HPDE6-E6E7 (cell line): ENCODE data around the gene DYNLT5.
A peak's percentile ranks its signal among the peaks of the same experiment; 100 is the strongest.
"Not testable (repeated sequence)": the region's sequence is repeated elsewhere in the genome, so short reads cannot be mapped to it uniquely, and the experiment has no call there.

ENCODE experiments used
- DNase-seq: peaks from one replicate; pipeline ENCODE4 v3.0.0; 2011; ENCODE audit warnings: missing footprints; ENCODE audit errors: extremely low spot score

The DYNLT5 gene, protein sequence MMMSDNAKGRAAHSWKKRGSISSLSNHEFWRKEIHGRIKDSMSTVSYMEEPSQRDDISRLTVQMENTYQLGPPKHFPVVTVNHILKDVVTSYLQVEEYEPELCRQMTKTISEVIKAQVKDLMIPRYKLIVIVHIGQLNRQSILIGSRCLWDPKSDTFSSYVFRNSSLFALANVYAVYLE

DNA sequence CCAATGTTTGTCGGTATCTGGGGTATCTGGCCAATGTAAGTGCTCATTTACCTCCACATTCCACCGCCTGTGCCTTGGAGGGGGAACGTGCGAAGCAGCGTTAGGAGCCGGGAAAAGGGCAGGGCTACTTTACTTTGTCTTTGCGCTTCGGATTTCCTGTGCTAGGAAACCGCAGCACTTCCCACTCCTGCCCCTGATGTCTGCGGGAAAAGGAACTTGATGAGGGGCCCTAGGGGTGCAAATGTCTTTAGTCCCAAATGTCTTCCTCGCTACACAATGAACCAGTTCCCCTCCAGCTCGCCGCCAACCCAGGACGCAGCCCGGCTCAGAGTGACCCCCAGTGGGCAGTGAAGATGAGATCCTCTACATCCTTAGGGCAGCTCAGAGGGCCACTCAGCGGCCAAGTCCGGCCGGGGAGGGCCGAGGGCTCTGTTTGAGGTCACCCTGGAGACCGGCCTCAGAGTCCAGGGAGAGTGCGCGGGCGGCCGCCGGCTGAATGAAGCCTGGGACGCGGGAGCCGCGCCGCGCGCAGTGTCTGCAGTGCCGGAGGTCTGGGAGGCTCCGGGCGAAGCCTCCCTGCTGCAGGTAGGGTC lies at the start of gene DYNLT5:
Gene DYNLT5, plus strand, starts transcription at position 460 of the 593 bp plus-strand sequence. CDS start 2,200 bp downstream, outside the sequence.
- no peak for DNase-seq

DNA sequence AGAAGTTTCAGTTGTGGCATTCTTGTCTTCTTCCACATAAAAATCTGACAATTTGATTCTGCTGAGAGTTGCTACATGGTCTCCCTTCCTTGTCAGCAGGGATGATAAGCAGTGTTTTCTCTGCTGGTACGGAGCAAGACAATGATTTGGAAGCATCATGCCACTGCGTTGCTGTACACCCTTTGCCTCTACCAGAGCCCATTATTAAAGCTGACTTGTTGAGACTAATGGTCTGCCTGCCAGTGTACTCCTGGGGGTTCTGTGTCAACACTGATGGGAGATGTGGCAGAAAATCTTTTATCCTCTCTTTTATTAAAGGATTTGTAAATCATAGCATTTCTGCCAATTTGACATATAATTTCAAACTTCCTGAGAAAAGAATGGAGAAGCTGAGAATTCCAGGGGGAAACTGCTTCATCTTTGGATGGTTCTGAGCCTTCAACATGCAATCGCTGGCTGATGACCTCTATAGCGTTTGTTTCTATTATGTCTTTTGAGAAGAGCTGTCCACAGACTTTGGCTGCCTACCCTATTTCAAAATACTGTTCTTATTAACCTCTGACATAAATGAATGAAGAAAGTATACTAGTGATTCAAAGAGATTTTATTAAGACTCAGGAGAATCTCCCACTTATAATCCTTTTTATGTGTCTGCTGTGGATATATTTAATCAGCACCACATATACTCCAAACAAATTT lies 47.9 kb upstream of the DYNLT5 start:
- DNase-seq: no peak

DNA sequence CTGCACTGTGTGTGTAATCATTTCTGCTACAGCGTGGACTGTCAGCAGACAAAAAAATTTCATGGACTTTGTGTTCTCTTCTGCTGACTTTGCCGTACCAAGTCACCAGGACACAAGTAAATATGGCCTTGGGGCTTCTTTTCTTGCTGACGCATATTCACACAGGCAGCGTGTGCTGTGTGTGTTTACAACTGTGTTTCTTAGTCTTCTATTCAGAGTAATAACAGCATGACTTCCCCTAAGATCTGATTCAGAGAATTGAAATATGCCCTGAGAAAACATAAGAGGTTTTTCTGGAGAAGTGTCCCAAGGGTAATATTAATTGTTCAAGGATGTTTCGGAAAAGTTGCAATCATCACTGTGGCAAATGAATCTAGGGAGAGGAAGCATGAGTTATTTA lies 47.1 kb upstream of the DYNLT5 start:
- DNase-seq: no peak

DNA sequence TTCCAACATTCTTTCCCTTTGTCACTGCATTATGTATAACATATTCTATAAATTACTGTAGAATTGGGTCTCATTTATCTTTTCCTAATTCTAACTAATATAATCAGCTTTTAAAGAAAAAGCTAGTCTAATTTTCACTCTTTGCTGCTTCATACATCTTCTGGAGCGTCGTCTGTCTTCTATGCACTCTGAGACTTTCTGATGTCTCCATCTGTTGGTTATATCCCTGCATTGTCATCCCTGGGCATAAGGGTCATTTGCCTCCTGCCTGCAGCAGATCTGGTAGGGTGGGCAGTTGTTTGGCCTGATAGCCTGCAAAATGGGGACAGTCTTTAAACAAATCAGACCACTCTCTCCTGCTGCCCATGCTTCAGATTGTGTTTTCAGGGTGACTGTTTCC lies 40.8 kb upstream of the DYNLT5 start:
- DNase-seq: no peak

DNA sequence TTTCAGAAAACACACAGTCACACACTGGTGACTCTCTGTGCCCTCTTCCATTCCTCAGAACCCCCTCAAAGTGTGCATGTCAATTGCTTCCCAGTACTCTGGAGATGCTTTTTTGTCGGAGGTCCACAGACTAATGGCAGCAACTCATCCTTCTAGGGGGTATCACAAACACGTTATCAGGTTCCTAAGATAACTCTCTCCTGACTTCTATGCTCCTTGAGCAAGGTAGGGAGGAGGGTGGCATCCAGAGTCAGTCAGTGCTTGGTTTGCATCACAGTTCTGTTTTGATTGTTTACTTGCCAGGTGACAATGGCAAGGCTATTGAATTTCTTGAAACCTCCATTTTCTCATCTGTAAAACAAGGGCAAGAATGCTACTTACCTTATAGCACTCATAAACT lies 39.4 kb upstream of the DYNLT5 start:
- no peak for DNase-seq

DNA sequence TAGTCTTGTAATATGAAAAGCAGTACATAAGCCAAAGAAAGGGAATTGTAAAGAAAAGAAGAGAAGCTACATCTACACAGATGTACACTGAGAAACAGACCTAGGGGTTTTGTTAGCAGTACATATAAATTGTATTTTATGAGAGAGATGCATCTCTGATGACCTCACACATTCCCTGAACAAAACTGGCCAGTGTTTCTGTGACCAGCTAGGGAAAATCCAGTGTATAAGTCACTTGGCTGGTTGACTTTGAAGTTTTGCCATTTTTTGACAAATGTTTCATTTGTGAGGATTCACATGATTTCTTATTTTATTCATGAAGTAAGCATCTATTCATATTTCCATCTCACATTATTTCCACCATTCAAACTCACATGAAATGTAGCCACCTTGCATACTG lies 28.3 kb upstream of the DYNLT5 start:
- no peak for DNase-seq

DNA sequence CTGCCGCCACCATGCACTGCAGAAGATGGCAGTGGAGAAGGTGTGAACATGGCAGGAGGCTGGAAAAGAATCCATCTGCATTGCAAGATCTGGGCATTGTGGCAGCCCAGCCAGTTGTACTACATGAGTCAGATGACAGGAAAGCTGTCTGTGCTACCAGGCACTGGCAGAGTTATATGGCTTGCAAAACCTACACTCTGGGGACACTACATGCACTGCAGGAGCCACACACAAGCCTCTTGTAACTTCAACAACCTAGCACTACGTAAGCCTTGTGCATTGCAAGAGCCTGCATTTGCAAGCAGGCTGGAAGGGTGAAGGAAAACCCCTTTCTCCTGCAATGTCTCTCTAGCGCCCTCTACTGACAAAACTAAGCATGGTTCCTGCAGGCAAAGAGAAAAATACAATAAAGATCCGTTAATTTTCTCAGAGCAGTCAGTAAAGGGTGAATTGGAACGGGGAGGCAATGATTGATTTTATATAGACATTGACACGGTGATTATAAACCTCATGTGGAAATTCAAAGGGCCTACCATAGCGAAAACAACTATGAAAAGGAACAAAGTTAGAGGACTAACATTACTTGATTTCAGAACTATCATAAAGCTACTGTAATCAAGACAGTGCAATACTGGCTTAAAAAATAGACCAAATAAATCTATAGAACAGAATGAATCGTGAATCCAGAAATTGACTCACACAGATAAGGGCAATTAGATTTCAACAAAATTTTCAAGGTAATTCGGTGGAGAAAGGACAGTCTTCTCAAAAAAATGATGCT lies 26.2 kb upstream of the DYNLT5 start:
- peak; percentile 15 for DNase-seq

DNA sequence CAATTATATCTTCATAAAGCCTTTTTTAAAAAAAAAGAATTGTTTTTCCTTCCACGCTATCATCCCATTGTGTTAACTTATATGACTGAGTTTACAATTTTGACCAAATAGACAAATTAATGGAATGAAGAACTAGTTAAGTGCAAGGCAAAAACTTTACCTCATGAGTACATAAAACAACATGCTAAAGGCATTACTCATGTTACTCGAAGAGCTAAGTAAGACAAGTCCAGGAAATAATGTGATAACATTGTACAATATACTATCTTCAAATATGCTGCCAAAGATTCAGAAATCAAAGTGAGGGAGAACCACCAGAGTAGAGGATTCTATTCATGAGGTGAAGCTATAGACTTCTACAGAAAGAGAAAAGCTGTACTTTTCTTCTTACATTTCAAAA lies 24.2 kb upstream of the DYNLT5 start:
- no peak for DNase-seq

DNA sequence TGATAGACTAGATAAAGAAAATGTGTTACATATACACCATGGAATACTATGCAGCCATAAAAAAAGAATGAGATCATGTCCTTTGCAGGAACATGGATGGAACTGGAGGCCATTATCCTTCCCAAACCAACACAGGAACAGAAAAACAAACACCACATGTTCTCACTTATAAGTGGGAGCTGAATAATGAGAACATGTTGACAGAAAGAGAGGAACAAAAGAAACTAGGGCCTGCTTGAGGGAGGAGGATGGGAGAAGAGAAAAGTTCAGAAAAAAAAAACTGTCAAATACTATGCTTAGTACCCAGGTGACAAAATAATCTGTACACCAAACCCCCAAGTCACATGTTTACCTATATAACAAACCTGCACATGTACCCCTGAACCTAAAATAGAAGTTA lies 23.5 kb upstream of the DYNLT5 start:
- DNase-seq: not testable (repeated sequence)

DNA sequence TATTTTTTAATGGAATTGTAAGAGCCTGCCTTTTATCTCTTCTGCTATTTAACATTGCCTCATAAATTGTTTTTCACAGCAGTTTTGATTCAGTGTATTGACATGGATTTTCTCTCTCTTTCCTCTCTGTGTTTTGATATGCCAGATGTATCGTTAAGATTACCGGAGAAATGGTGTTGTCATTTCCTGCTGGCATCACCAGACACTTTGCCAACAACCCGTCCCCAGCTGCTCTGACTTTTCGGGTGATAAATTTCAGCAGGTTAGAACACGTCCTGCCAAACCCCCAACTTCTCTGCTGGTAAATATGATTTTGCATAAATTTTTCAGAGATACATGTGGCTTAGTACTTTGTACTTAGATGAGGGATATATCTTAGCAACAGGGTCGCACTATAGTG lies 23.1 kb upstream of the DYNLT5 start:
- DNase-seq: no peak

DNA sequence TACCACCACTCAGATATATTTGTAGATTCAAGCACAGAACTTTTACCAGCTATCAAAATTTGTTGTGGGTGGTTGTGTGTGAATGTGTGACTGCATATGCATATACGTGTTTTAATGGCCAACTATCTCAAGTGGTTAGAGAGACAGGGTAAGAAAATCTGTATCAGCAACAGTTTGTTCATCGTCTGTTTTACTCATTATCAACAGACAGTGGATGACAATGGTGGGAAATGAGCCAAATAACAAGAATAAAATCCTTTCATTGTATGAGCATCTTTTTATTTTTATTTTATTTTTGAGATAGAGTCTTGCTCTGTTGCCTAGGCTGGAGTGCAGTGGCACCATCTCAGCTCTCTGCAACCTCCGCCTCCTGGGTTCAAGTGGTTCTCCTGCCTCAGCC lies 22.7 kb upstream of the DYNLT5 start:
- no peak for DNase-seq

DNA sequence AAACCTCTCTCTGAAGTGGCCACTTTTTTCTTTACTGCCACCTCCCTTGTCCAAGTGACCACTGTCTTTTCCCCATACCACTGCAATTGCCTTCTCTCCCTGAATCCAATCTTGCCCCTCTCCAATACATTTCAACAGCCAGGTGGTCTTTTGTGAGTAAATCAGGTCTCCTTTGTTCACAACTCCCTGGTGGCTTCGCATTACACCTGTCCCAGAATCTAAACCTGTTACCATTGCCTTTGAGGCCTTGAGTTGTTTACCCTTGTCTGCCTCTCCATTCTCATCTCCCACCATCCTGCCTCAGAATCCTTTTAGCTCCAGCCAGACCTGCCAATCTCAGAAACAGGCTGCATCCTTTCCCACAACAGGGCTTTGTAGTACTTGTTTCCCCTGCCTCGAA lies 21.8 kb upstream of the DYNLT5 start:
- no peak for DNase-seq

DNA sequence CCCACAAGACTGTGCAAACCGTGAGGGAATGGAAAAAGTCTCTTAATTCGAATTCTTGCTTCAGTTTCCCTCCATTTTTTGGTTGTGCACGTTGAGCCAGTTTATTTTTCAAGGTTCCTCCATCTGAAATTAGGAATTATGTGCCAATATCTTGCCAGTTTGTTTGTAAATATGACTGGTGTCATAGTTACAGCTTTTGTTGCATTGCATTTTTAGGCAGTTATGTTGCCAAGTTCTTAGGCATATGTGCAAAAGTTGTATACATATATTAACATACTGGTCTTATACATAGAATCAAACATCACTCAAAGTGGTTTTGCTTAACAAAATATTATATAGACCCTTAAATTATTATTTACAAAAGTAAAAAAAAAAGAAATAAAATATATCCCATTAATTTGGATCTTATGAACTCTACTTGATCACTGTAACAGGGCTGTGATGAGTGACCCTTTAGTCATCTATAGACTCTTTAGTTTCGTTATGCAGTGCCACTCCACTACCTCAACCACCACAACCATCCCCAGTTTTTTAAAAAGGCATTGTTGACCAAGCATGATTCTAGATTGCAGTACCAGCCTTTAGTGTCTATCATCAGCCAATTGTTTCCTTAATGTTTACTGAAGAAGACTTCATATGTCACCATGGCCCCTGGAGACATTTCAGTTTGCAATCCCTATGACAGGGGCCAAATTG lies 20.9 kb upstream of the DYNLT5 start:
- DNase-seq: no peak

DNA sequence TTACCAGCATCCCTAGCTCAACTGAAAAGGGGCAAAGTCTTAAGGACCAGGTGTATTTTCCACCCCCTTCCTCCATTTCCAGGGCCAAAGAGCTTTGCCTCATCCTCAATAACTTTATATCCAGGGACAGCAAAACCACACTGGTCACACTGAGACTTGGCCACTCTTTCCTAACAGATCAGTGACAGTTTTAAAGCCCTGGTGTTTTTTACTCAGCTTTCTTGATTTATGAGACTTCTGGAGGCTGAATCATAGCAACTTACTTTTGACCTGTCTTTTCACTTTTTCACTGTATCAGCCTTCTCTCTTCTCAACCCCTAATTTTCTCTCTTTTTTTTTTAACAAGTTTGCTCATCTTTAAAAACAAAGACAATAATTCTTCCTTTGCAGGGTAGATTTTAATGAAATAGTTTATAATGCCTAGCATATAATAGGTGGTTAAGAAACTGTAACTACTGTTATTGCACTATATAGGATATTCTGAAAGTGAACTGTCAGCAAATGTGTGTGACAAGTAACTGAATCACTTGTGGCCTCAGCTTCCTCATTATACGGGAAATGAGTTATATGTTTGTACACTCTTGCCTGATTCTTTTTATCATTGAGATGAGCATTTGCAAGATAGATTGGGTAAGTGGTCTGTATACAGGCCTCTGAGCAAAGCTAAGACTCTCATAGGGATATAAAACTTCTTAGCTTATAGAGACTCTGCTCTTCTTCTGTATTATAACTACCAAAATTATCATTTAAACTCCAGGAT lies 19.7 kb upstream of the DYNLT5 start:
- no peak for DNase-seq

DNA sequence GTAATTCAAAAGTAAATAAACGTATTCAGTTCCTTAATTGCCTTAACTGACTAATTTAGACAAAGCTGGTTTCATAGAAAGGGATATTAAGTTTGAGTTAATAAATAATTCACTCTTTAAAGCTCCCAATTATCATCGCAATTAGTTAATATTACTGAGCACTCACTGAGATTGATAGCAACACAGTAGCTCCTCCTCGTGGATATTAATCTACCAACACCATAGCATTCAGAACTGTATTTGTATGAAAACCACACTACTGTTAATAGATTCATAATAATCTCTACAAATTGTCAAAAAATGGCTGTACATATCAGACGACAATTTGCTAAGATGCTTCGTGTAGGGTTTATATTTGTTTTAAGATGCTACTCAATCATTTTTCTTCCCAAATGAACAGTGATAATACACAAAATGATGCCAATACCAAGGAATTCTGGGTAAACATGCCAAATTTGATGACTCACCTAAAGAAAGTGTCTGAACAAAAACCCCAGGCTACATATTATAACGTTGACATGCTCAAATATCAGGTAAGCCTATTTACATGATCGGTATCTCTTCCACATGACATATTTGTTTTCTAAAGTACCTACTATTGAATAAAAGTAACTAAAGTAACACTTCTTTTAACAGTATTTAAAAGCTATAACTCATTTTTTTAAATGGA lies 18.8 kb upstream of the DYNLT5 start:
- DNase-seq: no peak

DNA sequence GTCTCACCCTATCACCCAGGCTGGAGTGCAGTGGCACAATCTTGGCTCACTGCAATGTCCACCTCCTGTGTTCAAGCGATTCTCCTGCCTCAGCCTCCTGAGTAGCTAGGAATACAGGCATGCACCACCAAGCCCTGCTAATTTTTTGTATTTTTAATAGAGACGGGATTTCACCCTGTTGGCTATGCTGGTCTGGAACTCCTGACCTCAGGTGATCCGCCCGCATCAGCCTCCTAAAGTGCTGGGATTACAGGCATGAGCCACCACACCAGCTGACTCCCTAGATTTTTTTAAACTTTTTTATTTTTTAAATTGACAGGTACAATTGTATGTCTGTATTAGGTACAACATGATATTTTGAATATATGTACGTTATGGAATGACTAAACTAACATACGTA lies 17.7 kb upstream of the DYNLT5 start:
- not testable (repeated sequence) for DNase-seq

DNA sequence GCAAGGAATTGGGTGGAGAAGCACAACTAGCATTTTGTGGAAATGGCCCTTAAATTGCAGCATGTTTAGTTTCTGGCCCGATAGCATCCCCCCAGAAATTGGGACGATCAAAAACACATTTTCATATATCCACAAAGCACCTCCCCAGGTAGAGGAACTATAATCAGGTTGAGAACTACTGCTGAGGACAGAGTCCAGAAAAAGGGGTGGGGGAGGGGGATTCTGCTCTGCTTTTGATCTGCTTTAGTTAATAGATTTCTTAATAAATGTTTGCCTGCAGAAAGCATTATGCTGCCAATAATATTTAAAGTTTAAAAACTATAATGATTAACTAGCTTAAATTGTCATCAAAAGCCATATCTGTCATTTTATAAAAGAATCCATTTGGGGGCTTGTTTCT lies 14.4 kb upstream of the DYNLT5 start:
- no peak for DNase-seq

DNA sequence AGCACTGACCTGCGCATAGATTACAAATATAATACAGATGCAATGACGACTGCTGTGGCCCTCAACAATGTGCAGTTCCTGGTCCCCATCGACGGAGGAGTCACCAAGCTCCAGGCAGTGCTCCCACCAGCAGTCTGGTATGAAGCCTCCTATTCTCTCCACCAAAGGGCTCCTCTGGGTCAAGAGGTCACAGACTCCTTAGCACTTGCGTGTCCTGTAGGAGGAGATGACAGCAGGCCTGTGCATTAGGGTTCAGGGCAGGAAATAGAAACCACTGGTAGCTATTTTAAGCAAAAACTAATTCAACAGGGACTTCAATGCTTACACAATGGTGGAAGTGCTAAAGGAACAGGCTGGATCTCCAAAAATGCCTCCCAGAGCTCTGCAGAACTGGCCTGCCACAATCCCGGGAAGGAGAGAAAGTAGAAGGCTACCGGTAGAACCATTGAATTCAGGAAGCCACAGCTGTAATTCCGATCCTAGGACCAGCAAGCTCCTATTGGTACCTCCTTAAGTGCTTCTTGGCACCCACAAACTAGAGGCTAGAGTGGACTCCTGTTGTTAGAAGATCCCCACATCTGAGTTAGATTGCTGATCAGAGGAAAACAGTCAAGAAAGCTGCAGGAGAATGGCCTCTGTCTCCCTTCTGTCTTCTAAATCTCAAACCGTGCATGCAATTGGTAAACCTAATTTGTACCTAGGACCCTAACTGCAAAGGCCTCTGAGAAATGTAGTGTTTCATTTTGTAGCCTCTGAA lies 12.7 kb upstream of the DYNLT5 start:
- no peak for DNase-seq

DNA sequence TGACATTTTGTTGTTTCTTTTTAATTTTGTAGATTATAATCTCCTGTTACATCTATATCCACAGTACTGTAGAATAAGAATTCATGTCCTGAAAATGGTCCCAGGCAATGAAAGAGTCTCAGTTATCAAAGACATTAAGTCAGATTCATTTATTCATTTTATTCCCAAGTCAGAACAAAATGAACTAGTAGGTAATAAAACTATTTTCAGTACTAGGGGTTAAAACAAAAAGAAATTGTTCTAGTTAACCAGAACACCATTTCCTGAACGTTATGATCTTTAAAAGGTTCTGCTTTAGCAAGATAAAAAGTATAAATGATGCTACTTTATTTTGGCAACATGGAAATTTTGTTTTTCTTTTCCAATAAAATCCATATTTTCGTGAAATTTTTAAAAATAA lies 6.8 kb upstream of the DYNLT5 start:
- no peak for DNase-seq

DNA sequence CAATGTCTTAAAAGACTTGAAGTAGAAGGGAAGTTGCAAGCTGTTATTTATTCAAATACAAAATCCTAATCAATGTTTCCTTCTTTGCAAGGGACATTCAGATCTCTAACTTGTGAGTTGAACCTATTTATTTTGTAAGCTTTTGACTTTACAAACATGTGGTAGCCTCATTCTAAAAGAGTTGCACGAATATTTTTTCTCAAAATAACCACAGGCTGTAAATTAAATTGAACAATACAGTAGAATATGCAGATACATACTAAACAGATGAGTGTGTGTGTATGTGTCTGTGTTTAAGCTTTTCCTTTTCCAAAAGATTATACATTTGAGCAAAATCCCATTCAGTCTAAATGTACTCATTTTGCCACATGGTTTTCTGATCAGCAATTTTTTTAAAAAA lies 4.8 kb upstream of the DYNLT5 start:
- no peak for DNase-seq
